Ascending aorta (tissue), 2 donors: ENCODE data around the gene CSNK2A3. TPM values are rescaled to one million over a fixed set of nuclear protein-coding genes. Genes with fewer than 3 reads are reported as not detected.

Source experiments
- DNase-seq, 2 donors: peaks; one replicate each; pipeline ENCODE4 v3.0.0-alpha.2; 2019; ENCODE audit warnings: low spot score in 2 of 2
- H3K27ac ChIP-seq, 2 donors: fragments of 200-600 bp; sonication (generic); one replicate each; pipeline ENCODE4 v1.5.1; 2016 to 2017; ENCODE audit warnings: mild to moderate bottlenecking in 1 of 2
- H3K27me3 ChIP-seq: fragments of 200-600 bp; sonication (generic); one replicate; pipeline ENCODE4 v1.5.1; 2017
- H3K36me3 ChIP-seq, 2 donors: fragments of 200-600 bp; sonication (generic); one replicate each; pipeline ENCODE4 v1.5.1; 2016
- H3K4me1 ChIP-seq, 2 donors: fragments of 200-600 bp; sonication (generic); one replicate each; pipeline ENCODE4 v1.5.1; 2016 to 2017; ENCODE audit warnings: mild to moderate bottlenecking in 1 of 2
- H3K4me3 ChIP-seq, 2 donors: fragments of 200-600 bp; sonication (generic); one replicate each; pipeline ENCODE4 v1.5.1; 2016 to 2017; ENCODE audit warnings: mild to moderate bottlenecking in 1 of 2
- H3K9me3 ChIP-seq, 2 donors: fragments of 200-600 bp; sonication (generic); one replicate each; pipeline ENCODE4 v1.5.1; 2016
- CTCF ChIP-seq, 3 experiments: fragments of 200-600 bp in 2 of 3; fragments of 450-650 bp in 1 of 3; sonication (generic) in 2 of 3; IDR thresholded peaks; one replicate each; pipeline ENCODE4 v1.5.1; 2016 to 2019; ENCODE audit warnings: antibody characterized with exemption in 3 of 3, mild to moderate bottlenecking in 1 of 3, moderate library complexity in 1 of 3
- intact Hi-C: fragments of 100-400 bp; cut with DNase I; formaldehyde crosslinking; loops from one replicate; pipeline ENCODE4 v1.15.1; 2023
- total RNA-seq: library from RNA; depleted of rRNA; stranded (reverse); fragments of >200 nt; gene quantifications from one replicate; pipeline ENCODE4 v1.1.0, GENCODE V29; 2016

Gene CSNK2A3
- total RNA-seq, 1 donor from 2014 or later, result 0.53 TPM

GRCh38 chr11:11335043-11335442 lies 18.0 kb downstream of the CSNK2A3 start:
- peaks cover 17 to 23% of the 10 kb centered on the region in 2 donors for H3K36me3 ChIP-seq
- no peaks in the 10 kb centered on the region for H3K27me3 ChIP-seq
- DNase-seq, result no peak
- no peaks in the 10 kb centered on the region for H3K4me1 ChIP-seq
- no peaks in the 10 kb centered on the region for H3K9me3 ChIP-seq
- no peak overlapping the region for H3K4me3 ChIP-seq
- no peak overlapping the region for H3K27ac ChIP-seq
- intact Hi-C loops, result no loop called here
- TF ChIP-seq CTCF (IDR thresholded peaks at IDR 0.05), result no peak

GRCh38 chr11:11334607-11335006 lies 18.4 kb downstream of the CSNK2A3 start:
- H3K36me3 ChIP-seq, result peaks cover 17 to 24% of the 10 kb centered on the region in 2 donors
- H3K4me1 ChIP-seq, result no peaks in the 10 kb centered on the region
- H3K9me3 ChIP-seq, result no peaks in the 10 kb centered on the region
- no peak for TF ChIP-seq CTCF (IDR thresholded peaks at IDR 0.05)
- H3K27me3 ChIP-seq, result no peaks in the 10 kb centered on the region
- H3K27ac ChIP-seq, result no peak overlapping the region
- DNase-seq, result no peak
- intact Hi-C loops, result no loop called here
- no peak overlapping the region for H3K4me3 ChIP-seq

GRCh38 chr11:11332141-11332710 lies 20.8 kb downstream of the CSNK2A3 start:
- H3K36me3 ChIP-seq, result peaks cover 25 to 36% of the 10 kb centered on the region in 2 donors
- DNase-seq, result no peak
- H3K4me3 ChIP-seq, result no peak overlapping the region
- intact Hi-C loops, result no loop called here
- H3K27ac ChIP-seq, result no peak overlapping the region
- TF ChIP-seq CTCF (IDR thresholded peaks at IDR 0.05), result no peak
- H3K9me3 ChIP-seq, result no peaks in the 10 kb centered on the region
- no peaks in the 10 kb centered on the region for H3K27me3 ChIP-seq
- H3K4me1 ChIP-seq, result no peaks in the 10 kb centered on the region

- Histone ChIP-seq H3K36me3 (peaks cover 25 to 64% of the 10 kb centered on the region in 2 donors), H3K9me3 (no peaks in the 10 kb centered on the region), H3K27ac (no peak overlapping the region), H3K27me3 (no peaks in the 10 kb centered on the region), H3K4me1 (no peaks in the 10 kb centered on the region), H3K4me3 (no peak overlapping the region)
- no peak for DNase-seq
- TF ChIP-seq CTCF (IDR thresholded peaks at IDR 0.05), result no peak
- intact Hi-C loops, result no loop called here
These were observed 23.8 kb downstream of the CSNK2A3 start for GRCh38 chr11:11329062-11329806.

- no peak for TF ChIP-seq CTCF (IDR thresholded peaks at IDR 0.05)
- Histone ChIP-seq H3K27ac (no peak overlapping the region), H3K4me3 (no peak overlapping the region), H3K36me3 (peaks cover 8 to 48% of the 10 kb centered on the region in 2 donors), H3K4me1 (no peaks in the 10 kb centered on the region), H3K9me3 (no peaks in the 10 kb centered on the region), H3K27me3 (no peaks in the 10 kb centered on the region)
- intact Hi-C loops, result no loop called here
- no peak for DNase-seq
These were observed 29.0 kb downstream of the CSNK2A3 start for GRCh38 chr11:11324090-11324489.
